HUES64 (cell line): ENCODE data around the gene POTEJ.
"Not testable (repeated sequence)": the region's sequence is repeated elsewhere in the genome, so short reads cannot be mapped to it uniquely, and the experiment has no call there.

Source experiments
- H3K27ac ChIP-seq: 2 replicates; pipeline ENCODE4 v1.7.0; 2013; ENCODE audit warnings: low read depth, low read length, inconsistent platforms
- H3K27me3 ChIP-seq: 2 replicates; pipeline ENCODE4 v1.6.1; 2013; ENCODE audit warnings: mild to moderate bottlenecking, low read length; ENCODE audit not compliant: insufficient read depth
- H3K36me3 ChIP-seq: 2 replicates; pipeline ENCODE4 v1.6.1; 2013; ENCODE audit warnings: mild to moderate bottlenecking, low read length; ENCODE audit not compliant: insufficient read depth
- H3K4me1 ChIP-seq: 2 replicates; pipeline ENCODE4 v1.6.1; 2013; ENCODE audit warnings: mild to moderate bottlenecking, low read length, moderate library complexity; ENCODE audit not compliant: insufficient read depth
- H3K4me3 ChIP-seq: 2 replicates; pipeline ENCODE4 v1.5.1; 2013; ENCODE audit warnings: mild to moderate bottlenecking, low read length, moderate library complexity
- H3K9ac ChIP-seq: 2 replicates; pipeline ENCODE4 v1.6.1; 2013; ENCODE audit warnings: mild to moderate bottlenecking, low read depth, low read length
- H3K9me3 ChIP-seq: 2 replicates; pipeline ENCODE4 v1.6.1; 2013; ENCODE audit warnings: low read depth, low read length; ENCODE audit not compliant: insufficient read depth
- WGBS: fragments of 150-250, 120-280 bp; methylation state at CpG from one replicate; pipeline ENCODE4 v1.1.7; 2013; ENCODE audit warnings: missing lambda C conversion rate; 5-methylcytosine and 5-hydroxymethylcytosine counted together

POTEJ gene

GRCh38 chr2:130693474-130693873 is 82.2 kb downstream of the POTEJ start:
- not testable (repeated sequence) for H3K9ac ChIP-seq

GRCh38 chr2:130703250-130703649 is 92.0 kb downstream of the POTEJ start:
- not testable (repeated sequence) for H3K4me1 ChIP-seq, H3K4me3 ChIP-seq, H3K9me3 ChIP-seq, H3K9ac ChIP-seq, H3K27me3 ChIP-seq, H3K27ac ChIP-seq, H3K36me3 ChIP-seq
- 77% methylated on average over 1 of the region's 3 CpGs for WGBS

More at GRCh38 chr2:130693474-130693873, 82.2 kb downstream of the POTEJ start:
- H3K27ac ChIP-seq, H3K27me3 ChIP-seq, H3K36me3 ChIP-seq, H3K9me3 ChIP-seq, H3K4me1 ChIP-seq: not testable (repeated sequence)
- 3% methylated on average over 29 of the region's 37 CpGs for WGBS
- H3K4me3 ChIP-seq, result peak overlapping the region; percentile 44
